B cell (primary cell): ENCODE data around the gene TEX13B. TPM values are rescaled to one million over a fixed set of nuclear protein-coding genes. Genes with fewer than 3 reads are reported as not detected.

Experiments
- ATAC-seq: fragments of 200-7000 bp; cut with Tn5 transposase; one replicate; pipeline ENCODE4 v1.10.0; 2021; ENCODE audit warnings: low read depth, mild to moderate bottlenecking, moderate number of reproducible peaks, moderate library complexity
- CTCF ChIA-PET: fragments of 350-600 bp; sonication (Branson Sonifier 250); formaldehyde crosslinking; loops from one replicate; lab custom pipeline; 2021; ENCODE audit warnings: antibody characterized with exemption, inconsistent platforms; lab: Charles Lee
- POLR2A ChIA-PET: fragments of 350-600 bp; sonication (Branson Sonifier 250); formaldehyde crosslinking; loops from one replicate; lab custom pipeline; 2021; ENCODE audit warnings: antibody characterized with exemption; lab: Charles Lee
- DNase-seq: peaks from one replicate; pipeline ENCODE4 v3.0.0; 2013
- H2AFZ ChIP-seq: 2 replicates; pipeline ENCODE4 v1.6.1; 2012; ENCODE audit warnings: mild to moderate bottlenecking, low read depth, low read length; ENCODE audit not compliant: insufficient read depth, poor library complexity, severe bottlenecking
- H3K27ac ChIP-seq, 2 donors: 1 replicate in 1 of 2; 2 replicates in 1 of 2; pipeline ENCODE4 v1.5.1; 2012 to 2013; ENCODE audit warnings: low read length in 2 of 2, mild to moderate bottlenecking in 2 of 2, moderate library complexity in 1 of 2
- H3K27me3 ChIP-seq, 4 experiments: fragments of 200-600 bp in 1 of 4; sonication (generic) in 1 of 4; replicated peaks in 1 of 4; 1 replicate in 2 of 4; 2 replicates in 2 of 4; pipeline versions ENCODE4 v1.6.1 to v1.7.0; 2013 to 2016; ENCODE audit warnings: low read length in 3 of 4, mild to moderate bottlenecking in 2 of 4, mixed read lengths in 1 of 4, moderate library complexity in 1 of 4; ENCODE audit not compliant: insufficient read depth in 4 of 4, control insufficient read depth in 3 of 4; ENCODE audit errors: control extremely low read depth in 1 of 4
- H3K36me3 ChIP-seq, 2 experiments: replicated peaks in 1 of 2; 1 replicate in 1 of 2; 2 replicates in 1 of 2; pipeline versions ENCODE4 v1.6.1 to v1.7.1; 2013; ENCODE audit warnings: low read length in 1 of 2; ENCODE audit not compliant: insufficient read depth in 2 of 2, control insufficient read depth in 1 of 2; ENCODE audit errors: control extremely low read depth in 1 of 2, extremely low read depth in 1 of 2
- H3K4me1 ChIP-seq, 2 donors: fragments of 200-600 bp in 1 of 2; sonication (generic) in 1 of 2; 1 replicate in 1 of 2; 2 replicates in 1 of 2; pipeline versions ENCODE4 v1.5.1 to v1.6.1; 2013 to 2017; ENCODE audit warnings: low read length in 2 of 2; ENCODE audit not compliant: control insufficient read depth in 2 of 2, insufficient read depth in 2 of 2
- H3K4me2 ChIP-seq: replicated peaks from 2 replicates; pipeline ENCODE3; 2012; ENCODE audit warnings: mild to moderate bottlenecking, low read depth, low read length; ENCODE audit not compliant: poor library complexity, severe bottlenecking
- H3K4me3 ChIP-seq, 5 experiments: fragments of 200-600 bp in 1 of 5; sonication (generic) in 1 of 5; 1 replicate in 3 of 5; 2 replicates in 2 of 5; pipeline versions ENCODE4 v1.5.1 to v1.7.0; 2011 to 2016; ENCODE audit warnings: low read length in 4 of 5, mild to moderate bottlenecking in 4 of 5, low read depth in 2 of 5, control low read depth in 1 of 5, moderate library complexity in 1 of 5; ENCODE audit not compliant: insufficient read depth in 1 of 5; ENCODE audit errors: control extremely low read depth in 1 of 5, extremely low read depth in 1 of 5
- H3K79me2 ChIP-seq: fragments of 200-600 bp; sonication (generic); one replicate; pipeline ENCODE4 v1.6.0; 2016; ENCODE audit warnings: low read length; ENCODE audit not compliant: control insufficient read depth, insufficient read depth
- H3K9ac ChIP-seq: fragments of 200-600 bp; sonication (generic); 2 replicates; pipeline ENCODE4 v1.6.1; 2017; ENCODE audit warnings: mild to moderate bottlenecking, low read length, moderate library complexity
- H3K9me3 ChIP-seq, 3 donors: one replicate each; pipeline versions ENCODE4 v1.6.1 to v1.7.1; 2013; ENCODE audit warnings: low read length in 2 of 3; ENCODE audit not compliant: control insufficient read depth in 2 of 3, insufficient read depth in 1 of 3; ENCODE audit errors: control extremely low read depth in 1 of 3
- H4K20me1 ChIP-seq: 2 replicates; pipeline ENCODE4 v1.6.0; 2012; ENCODE audit warnings: mild to moderate bottlenecking, low read length; ENCODE audit not compliant: insufficient read depth, control insufficient read depth, poor library complexity, severe bottlenecking
- H3K27ac Mint-ChIP-seq: one replicate; pipeline ENCODE4 v1.8.0; 2021; ENCODE audit warnings: mixed read lengths
- H3K27me3 Mint-ChIP-seq: one replicate; pipeline ENCODE4 v1.8.0; 2021; ENCODE audit warnings: mixed read lengths
- H3K4me1 Mint-ChIP-seq: one replicate; pipeline ENCODE4 v1.8.0; 2021; ENCODE audit warnings: mixed read lengths
- H3K4me3 Mint-ChIP-seq: one replicate; pipeline ENCODE4 v1.8.0; 2021; ENCODE audit warnings: mixed read lengths
- H3K9me3 Mint-ChIP-seq: one replicate; pipeline ENCODE4 v1.8.0; 2022; ENCODE audit warnings: mixed read lengths; ENCODE audit not compliant: insufficient read depth
- CTCF ChIP-seq: fragments of 200-600 bp; IDR thresholded peaks from one replicate; pipeline ENCODE4 v1.8.0; 2022; ENCODE audit warnings: antibody characterized with exemption, mild to moderate bottlenecking
- EZH2 ChIP-seq: IDR thresholded peaks from 2 replicates; pipeline ENCODE4 v1.6.1; 2012; ENCODE audit warnings: borderline replicate concordance, low read depth, mild to moderate bottlenecking, moderate library complexity, low read length; ENCODE audit not compliant: insufficient read depth, poor library complexity, severe bottlenecking
- WGBS: methylation state at CpG from one replicate; pipeline ENCODE4 v1.1.5; 2013; ENCODE audit warnings: missing lambda C conversion rate; ENCODE audit not compliant: insufficient coverage; 5-methylcytosine and 5-hydroxymethylcytosine counted together
- intact Hi-C: fragments of 100-400 bp; cut with micrococcal nuclease; formaldehyde crosslinking; loops from one replicate; pipeline ENCODE4 v1.10.0; 2022
- polyA plus RNA-seq: library from polyadenylated mRNA; depleted of rRNA; stranded (reverse); fragments of >200 nt; gene quantifications from 2 replicates; pipeline ENCODE4 v1.2.3, GENCODE V29; 2012
- total RNA-seq, 2 donors: library from RNA; stranded (reverse); fragments of 120-200 nt in 1 of 2; gene quantifications; 1 replicate in 1 of 2; 2 replicates in 1 of 2; pipeline versions ENCODE4 v1.2.3 to v1.2.4, GENCODE V29; 2013 to 2022

The TEX13B gene
- total and polyA plus RNA-seq, 2 donors (not counting 1 experiment from before 2014, with no cell fraction given): not detected

GRCh38 chrX:108001218-108001814, 19.1 kb upstream of the TEX13B start:
- CTCF ChIA-PET: interaction anchor here (1.9 kb wide), 1 partner anchor 19 kb away, joined by 6 read pairs; no protein-coding TSS in a partner anchor

More at GRCh38 chrX:108001218-108001814, 19.1 kb upstream of the TEX13B start:
- H3K36me3 ChIP-seq: no peaks in the 10 kb centered on the region
- H3K4me2 ChIP-seq: no peak overlapping the region
- no peak overlapping the region for H3K4me3 Mint-ChIP-seq
- H3K4me1 ChIP-seq: no peaks in the 10 kb centered on the region
- H3K4me3 ChIP-seq: no peak overlapping the region
- H3K27ac ChIP-seq: no peak overlapping the region
- H4K20me1 ChIP-seq: no peaks in the 10 kb centered on the region
- peak; percentile 24 for ATAC-seq
- H3K79me2 ChIP-seq: no peaks in the 10 kb centered on the region
- no peaks in the 10 kb centered on the region for H3K4me1 Mint-ChIP-seq
- H3K27ac Mint-ChIP-seq: no peak overlapping the region
- H3K27me3 ChIP-seq: no peaks in the 10 kb centered on the region
- H3K9me3 ChIP-seq: no peaks in the 10 kb centered on the region
- WGBS: 7% methylated on average over 3 of the region's 11 CpGs
- POLR2A ChIA-PET: no interaction called here
- H3K27me3 Mint-ChIP-seq: peaks cover 18% of the 10 kb centered on the region
- no peaks in the 10 kb centered on the region for H3K9me3 Mint-ChIP-seq
- no peak overlapping the region for H2AFZ ChIP-seq
- H3K9ac ChIP-seq: no peak overlapping the region
- intact Hi-C loops: no loop called here
- TF ChIP-seq CTCF (peak; percentile 53), EZH2 (no peak)
- peak; percentile 21 for DNase-seq
